Right lobe of liver (tissue), 6 donors: ENCODE results near the gene P2RX3. TPM values are rescaled to one million over a fixed set of nuclear protein-coding genes. Genes with fewer than 3 reads are reported as not detected.
"Not testable (repeated sequence)": the region's sequence is repeated elsewhere in the genome, so short reads cannot be mapped to it uniquely, and the experiment has no call there.

Experiments
- ATAC-seq, 4 donors: fragments of 200-7000 bp; cut with Tn5 transposase; one replicate each; pipeline ENCODE4 v1.9.1; 2020; ENCODE audit warnings: mild to moderate bottlenecking in 4 of 4, moderate library complexity in 4 of 4
- DNase-seq, 3 donors: peaks; one replicate each; pipeline ENCODE4 v3.0.0-alpha.2; 2020
- H3K27ac ChIP-seq, 3 donors: fragments of 200-600 bp; one replicate each; pipeline ENCODE4 v1.8.0; 2022
- H3K27me3 ChIP-seq, 2 donors: fragments of 200-600 bp; one replicate each; pipeline ENCODE4 v1.8.0; 2022
- H3K36me3 ChIP-seq, 4 donors: fragments of 200-600 bp; sonication (generic) in 1 of 4; one replicate each; pipeline versions ENCODE4 v1.5.1 to v1.8.0; 2017 to 2022; ENCODE audit warnings: control low read depth in 1 of 4
- H3K4me1 ChIP-seq, 4 donors: fragments of 200-600 bp; sonication (generic) in 1 of 4; one replicate each; pipeline versions ENCODE4 v1.5.1 to v1.8.0; 2017 to 2022; ENCODE audit warnings: control low read depth in 1 of 4
- H3K4me3 ChIP-seq, 3 donors: fragments of 200-600 bp; one replicate each; pipeline ENCODE4 v1.8.0; 2022
- H3K9me3 ChIP-seq, 4 donors: fragments of 200-600 bp; sonication (generic) in 1 of 4; one replicate each; pipeline versions ENCODE4 v1.5.1 to v1.8.0; 2017 to 2022; ENCODE audit warnings: control low read depth in 1 of 4
- POLR2A ChIP-seq: fragments of 450-650 bp; IDR thresholded peaks from one replicate; pipeline ENCODE4 v1.6.1; 2017; ENCODE audit warnings: antibody characterized with exemption, mild to moderate bottlenecking
- WGBS: methylation state at CpG from one replicate; pipeline ENCODE4 v1.1.6; 2018; ENCODE audit warnings: low coverage, low lambda C conversion rate; ENCODE audit not compliant: insufficient coverage; ENCODE audit errors: missing lambda C conversion rate; 5-methylcytosine and 5-hydroxymethylcytosine counted together
- intact Hi-C, 2 donors: fragments of 100-400 bp; cut with DNase I; formaldehyde crosslinking; loops; one replicate each; pipeline versions ENCODE4 v1.11.2 to v1.14.1; 2022
- total RNA-seq, 6 experiments: library from RNA; depleted of rRNA in 2 of 6; stranded (reverse); fragments of >200 nt in 2 of 6; fragmentation: NEBNext Ultra II Directional in 3 of 6; extraction: Animal tissue kit (Norgen Biotek cat#: 25700) in 3 of 6; gene quantifications; one replicate each; pipeline versions ENCODE4 v1.1.0 to v1.2.4, GENCODE V29; 2016 to 2023
- TF ChIP-seq, protein P1 (sequence below), 4 donors: fragments of 200-600 bp in 3 of 4; fragments of 450-650 bp in 1 of 4; IDR thresholded peaks; one replicate each; pipeline versions ENCODE4 v1.5.1 to v1.8.0; 2016 to 2022; ENCODE audit warnings: antibody characterized with exemption in 4 of 4, mild to moderate bottlenecking in 2 of 4
- donor health status: DM: no; HTN: yes; CAD: no.
- donor health status: DM: no; HTN: no; CAD: no.
- donor health status: DM: no; HTN: no; CAD: no.
- donor health status: DM: no; HTN: yes; CAD: no.
- donor health status: DM: no; HTN: yes; CAD: no.

P2RX3 gene
- total RNA-seq, 6 experiments from 2014 or later, result 0.63 to 2.1 (median 0.77) TPM; not detected in 2

DNA sequence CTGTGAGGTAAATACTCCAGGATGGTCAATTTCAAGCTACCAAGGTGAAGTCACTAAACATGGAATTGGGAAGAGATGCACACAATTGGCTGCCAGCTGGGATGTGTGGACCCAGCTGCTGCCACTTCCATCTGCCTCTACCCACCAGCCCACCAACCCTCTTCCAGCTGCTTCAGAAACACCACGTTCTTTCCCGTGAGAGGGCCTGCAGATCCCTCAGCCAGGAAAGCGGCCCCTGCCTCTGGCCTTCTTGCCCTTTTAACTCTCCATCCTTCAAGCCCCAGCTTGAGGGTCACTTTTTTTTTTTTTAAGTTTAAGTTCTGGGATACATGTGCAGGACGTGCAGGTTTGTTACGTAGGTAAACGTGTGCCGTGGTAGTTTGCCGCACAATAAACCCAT lies 22.8 kb downstream of the P2RX3 start:
- 84% methylated on average over 8 of the region's 8 CpGs for WGBS
- no peak overlapping the region for H3K27ac ChIP-seq
- H3K36me3 ChIP-seq, result no peaks in the 10 kb centered on the region
- no peaks in the 10 kb centered on the region for H3K27me3 ChIP-seq
- TF ChIP-seq, protein P1, sequence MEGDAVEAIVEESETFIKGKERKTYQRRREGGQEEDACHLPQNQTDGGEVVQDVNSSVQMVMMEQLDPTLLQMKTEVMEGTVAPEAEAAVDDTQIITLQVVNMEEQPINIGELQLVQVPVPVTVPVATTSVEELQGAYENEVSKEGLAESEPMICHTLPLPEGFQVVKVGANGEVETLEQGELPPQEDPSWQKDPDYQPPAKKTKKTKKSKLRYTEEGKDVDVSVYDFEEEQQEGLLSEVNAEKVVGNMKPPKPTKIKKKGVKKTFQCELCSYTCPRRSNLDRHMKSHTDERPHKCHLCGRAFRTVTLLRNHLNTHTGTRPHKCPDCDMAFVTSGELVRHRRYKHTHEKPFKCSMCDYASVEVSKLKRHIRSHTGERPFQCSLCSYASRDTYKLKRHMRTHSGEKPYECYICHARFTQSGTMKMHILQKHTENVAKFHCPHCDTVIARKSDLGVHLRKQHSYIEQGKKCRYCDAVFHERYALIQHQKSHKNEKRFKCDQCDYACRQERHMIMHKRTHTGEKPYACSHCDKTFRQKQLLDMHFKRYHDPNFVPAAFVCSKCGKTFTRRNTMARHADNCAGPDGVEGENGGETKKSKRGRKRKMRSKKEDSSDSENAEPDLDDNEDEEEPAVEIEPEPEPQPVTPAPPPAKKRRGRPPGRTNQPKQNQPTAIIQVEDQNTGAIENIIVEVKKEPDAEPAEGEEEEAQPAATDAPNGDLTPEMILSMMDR (IDR thresholded peaks at IDR 0.05), result no peak
- TF ChIP-seq POLR2A, result no peak
- DNase-seq (no peak), ATAC-seq (no peak)
- no peaks in the 10 kb centered on the region for H3K9me3 ChIP-seq
- intact Hi-C loops, result no loop called here
- no peak overlapping the region for H3K4me3 ChIP-seq
- H3K4me1 ChIP-seq, result peaks cover 0 to 5% (median 1%) of the 10 kb centered on the region in 4 donors

DNA sequence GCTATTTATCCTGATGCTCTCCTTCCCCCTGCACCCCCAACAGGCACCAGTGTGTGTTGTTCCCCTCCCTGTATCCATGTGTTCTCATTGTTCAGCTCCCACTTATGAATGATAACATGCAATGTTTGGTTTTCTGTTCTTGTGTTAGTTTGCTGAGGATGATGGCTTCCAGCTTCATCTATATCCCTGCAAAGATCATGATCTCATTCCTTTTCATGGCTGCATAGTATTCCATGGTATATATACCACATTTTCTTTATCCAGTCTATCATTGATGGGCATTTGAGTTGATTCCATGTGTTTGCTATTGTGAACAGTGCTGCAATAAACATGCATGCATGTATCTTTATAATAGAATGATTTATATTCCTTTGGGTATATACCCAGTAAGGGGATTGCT lies 23.3 kb downstream of the P2RX3 start:
- ATAC-seq, H3K4me1 ChIP-seq, H3K4me3 ChIP-seq, DNase-seq, H3K27me3 ChIP-seq, intact Hi-C loops, H3K36me3 ChIP-seq, H3K27ac ChIP-seq, H3K9me3 ChIP-seq: not testable (repeated sequence)

DNA sequence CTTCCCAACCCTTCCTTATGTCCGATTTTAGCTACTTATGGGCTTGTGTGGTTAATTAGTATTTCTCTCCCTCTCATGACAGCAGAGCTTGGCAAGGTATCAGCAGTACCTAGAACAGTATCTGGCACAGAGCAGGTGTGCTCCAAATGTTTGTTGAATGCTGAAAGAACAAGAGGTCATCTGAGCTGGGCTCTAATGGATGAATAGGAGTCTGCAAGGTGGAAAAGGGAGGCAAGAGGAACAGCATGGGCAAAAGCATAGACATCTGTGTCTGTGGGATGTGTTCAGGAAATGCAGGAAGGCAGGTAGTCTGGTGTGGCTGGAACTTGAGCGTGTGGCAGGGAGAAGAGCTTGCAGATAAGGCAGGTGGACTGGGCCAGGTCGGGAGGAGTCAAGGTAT lies 23.8 kb downstream of the P2RX3 start:
- H3K4me1 ChIP-seq, result no peaks in the 10 kb centered on the region
- TF ChIP-seq, protein P1 (IDR thresholded peaks at IDR 0.05), result no peak
- TF ChIP-seq POLR2A, result no peak
- no peak overlapping the region for H3K27ac ChIP-seq
- intact Hi-C loops, result no loop called here
- ATAC-seq (no peak), DNase-seq (no peak)
- H3K36me3 ChIP-seq, result no peaks in the 10 kb centered on the region
- H3K9me3 ChIP-seq, result no peaks in the 10 kb centered on the region
- no peak overlapping the region for H3K4me3 ChIP-seq
- H3K27me3 ChIP-seq, result no peaks in the 10 kb centered on the region
- 78% methylated on average over 3 of the region's 3 CpGs for WGBS

DNA sequence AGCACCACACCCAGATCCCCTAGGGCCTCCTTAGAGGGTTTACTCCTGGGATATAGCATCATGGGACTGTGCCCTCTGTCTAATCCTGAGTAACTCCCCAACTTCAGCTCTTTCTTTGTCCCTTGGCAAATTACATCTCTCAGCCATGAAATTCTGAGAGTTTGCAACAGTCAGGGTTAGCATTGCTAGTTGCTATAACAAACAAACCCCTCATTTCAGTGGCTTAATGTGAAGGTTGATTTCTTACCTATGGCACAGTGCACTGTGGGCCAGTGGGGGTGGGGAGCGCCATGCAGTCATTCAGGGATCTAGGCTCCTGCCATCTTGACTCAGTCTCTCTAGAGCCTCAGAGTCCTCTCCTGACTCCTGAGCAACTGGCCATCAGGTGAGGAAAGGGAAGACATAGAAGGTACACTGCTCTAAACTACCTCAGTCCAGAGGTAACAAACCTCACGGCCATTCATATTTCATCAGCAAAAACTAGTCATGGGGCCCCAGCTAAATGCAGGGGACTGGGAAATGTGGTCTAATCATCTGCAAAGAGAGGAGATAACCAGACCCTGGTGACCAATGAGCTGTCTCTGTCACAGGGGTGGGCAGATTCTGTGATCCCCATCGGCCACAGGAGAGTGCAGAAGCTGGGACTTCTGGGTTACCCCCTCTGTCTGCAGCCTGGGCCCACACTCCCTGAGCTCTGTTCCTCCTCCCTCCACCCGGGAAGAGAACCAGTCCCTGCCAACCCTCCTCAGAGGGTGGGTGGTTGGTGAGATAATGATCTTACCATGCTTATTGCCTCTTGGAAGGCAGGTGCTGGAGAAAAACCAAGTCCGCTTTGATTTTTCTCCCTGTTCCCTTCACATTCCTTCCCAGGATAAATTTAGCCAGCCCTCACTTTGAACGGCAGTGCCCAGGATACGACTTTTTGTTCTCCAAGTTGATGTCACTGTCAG lies 25.3 kb downstream of the P2RX3 start:
- Histone ChIP-seq H3K4me3 (no peak overlapping the region), H3K27ac (no peak overlapping the region), H3K9me3 (no peaks in the 10 kb centered on the region), H3K4me1 (no peaks in the 10 kb centered on the region), H3K27me3 (no peaks in the 10 kb centered on the region), H3K36me3 (no peaks in the 10 kb centered on the region)
- ATAC-seq (no peak), DNase-seq (no peak)
- 46% methylated on average over 4 of the region's 7 CpGs for WGBS
- no peak for TF ChIP-seq POLR2A
- TF ChIP-seq, protein P1 (IDR thresholded peaks at IDR 0.05), result no peak
- intact Hi-C loops, result no loop called here

DNA sequence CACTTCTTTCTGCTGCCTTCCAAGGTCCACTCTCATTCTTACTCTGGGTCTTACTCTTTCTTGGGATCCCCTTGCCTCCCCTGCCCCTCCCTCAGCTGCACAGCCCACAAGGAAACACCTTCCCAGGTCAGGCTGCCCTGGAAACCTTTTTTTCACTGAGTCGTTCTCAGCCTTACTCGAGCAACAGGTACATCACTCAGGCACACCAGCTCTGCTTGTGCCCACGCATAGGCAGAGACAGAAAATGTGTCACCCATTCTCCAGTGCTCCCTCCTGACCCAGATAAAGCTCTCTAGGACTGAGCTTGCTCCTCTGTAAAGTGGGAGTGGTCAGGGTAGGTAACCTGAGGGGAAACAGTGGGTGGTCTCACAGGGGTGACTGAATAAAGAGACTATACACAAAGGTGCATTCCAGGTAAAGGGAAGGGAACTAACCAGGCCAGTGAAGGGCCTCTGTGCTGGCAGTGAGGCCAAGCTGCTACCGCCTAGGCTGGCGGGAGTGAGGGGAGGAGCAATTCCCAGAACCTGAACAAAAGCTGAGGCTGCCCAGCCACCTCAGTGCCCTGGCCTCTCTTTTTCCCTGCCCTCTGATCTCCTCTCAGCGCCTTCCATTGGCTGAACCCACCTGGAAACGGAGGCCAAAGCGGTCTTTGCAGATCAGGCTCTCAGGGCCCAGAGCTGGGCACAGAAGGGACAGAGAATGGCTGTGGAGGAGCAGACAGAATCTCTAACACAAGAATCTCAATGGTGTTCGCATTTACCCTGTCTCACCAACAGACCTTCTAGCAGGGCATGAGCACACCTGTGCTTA lies 26.9 kb downstream of the P2RX3 start:
- 83% methylated on average over 8 of the region's 9 CpGs for WGBS

More for the DNA sequence above, 26.9 kb downstream of the P2RX3 start:
- Histone ChIP-seq H3K4me3 (no peak overlapping the region), H3K36me3 (no peaks in the 10 kb centered on the region), H3K9me3 (no peaks in the 10 kb centered on the region), H3K27me3 (no peaks in the 10 kb centered on the region), H3K27ac (no peak overlapping the region), H3K4me1 (no peaks in the 10 kb centered on the region)
- ATAC-seq (no peak), DNase-seq (no peak)
- TF ChIP-seq, protein P1 (IDR thresholded peaks at IDR 0.05), result no peak
- TF ChIP-seq POLR2A, result no peak
- intact Hi-C loops, result no loop called here
